GM20431 (cell line): ENCODE measurements around the gene RBKS.

Experiments used
- in situ Hi-C: fragments of 300-500 bp; cut with MseI, MboI; formaldehyde crosslinking; loops from one replicate; pipeline ENCODE4 v1.15.0; 2020; ENCODE audit warnings: low sequenced_read_pairs; ENCODE audit not compliant: unreplicated experiment

Gene RBKS

DNA sequence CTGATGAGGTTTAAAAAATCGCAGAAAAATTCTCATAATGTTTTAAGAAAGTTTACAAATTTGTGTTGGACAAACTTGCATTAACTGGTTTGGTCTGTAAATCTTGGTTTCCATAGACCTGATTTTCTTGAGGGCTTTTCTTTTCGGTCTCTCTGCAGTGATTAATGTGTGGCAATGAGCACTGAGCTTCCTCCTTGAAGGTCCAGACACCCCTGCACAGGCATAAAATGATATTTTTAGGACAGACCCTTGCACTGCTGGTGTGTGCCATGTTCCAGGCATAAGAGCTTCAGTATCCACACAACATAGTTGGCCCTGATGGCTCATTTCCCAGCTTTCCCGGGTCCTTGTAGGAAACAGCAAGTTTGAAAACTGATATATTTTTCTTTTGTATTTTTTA, 85.0 kb downstream of the RBKS start:
- in situ Hi-C loops, result no loop called here

DNA sequence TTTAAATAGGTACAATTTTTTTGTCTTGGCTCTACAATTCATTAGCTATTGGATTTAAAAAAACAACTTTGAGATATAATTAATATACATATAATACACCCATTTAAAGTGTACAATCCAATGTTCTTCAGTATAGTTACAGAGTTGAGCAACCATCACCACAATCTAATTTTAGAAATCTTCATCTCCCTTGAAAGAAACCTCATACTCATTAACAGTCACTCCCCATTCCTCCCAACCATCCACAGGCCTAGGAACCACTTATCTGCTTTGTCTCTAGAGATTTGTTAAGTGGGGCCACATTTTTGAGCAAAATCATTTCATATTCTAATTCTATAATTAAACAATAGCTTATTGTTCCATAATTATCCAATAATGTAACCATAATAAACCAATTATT, 86.0 kb downstream of the RBKS start:
- in situ Hi-C loops, result no loop called here

- in situ Hi-C loops, result no loop called here
Measured at GRCh38 chr2:27803046-27803445, 87.1 kb downstream of the RBKS start.

DNA sequence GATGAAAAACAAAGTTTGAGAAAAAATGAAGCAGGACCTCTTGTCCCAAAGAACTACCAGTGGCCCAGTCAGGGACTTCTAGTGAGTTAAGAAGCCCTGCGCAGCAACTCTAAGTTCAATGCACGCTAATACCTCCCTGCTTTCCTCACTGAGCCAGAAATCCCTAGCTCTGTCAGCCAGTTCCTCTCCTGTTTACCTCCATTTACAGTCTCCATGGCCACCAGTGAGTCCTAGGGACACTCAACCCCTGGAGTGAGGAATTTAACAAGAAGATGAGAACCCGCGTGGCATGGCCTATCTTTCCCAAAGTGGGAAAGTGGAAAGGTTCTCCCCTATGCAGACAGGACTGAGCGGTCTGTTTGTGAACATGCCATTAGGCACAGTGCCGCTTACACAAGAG, 87.6 kb downstream of the RBKS start:
- in situ Hi-C loops, result no loop called here

DNA sequence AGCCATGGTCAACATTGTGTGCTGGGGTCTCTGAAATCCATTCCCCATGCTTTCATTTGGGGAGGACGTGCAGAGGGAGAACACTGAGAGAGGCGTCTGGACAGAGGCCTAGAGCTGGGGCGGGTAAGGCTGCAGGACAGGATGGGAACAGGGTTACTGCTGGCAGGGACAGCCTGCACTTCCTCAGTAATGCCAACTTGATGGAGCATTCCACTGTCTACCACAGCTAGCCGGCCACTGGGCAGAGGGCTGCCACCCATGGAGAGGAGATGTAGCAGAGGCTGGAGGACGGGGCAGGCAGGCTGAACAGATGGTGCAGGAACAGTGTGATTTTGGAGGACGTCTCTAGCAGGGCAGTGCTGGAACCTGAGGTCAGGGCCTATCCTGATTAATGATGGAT, 89.3 kb downstream of the RBKS start:
- in situ Hi-C loops, result no loop called here

- in situ Hi-C loops, result no loop called here
Measured at GRCh38 chr2:27799646-27800010, 90.6 kb downstream of the RBKS start.

DNA sequence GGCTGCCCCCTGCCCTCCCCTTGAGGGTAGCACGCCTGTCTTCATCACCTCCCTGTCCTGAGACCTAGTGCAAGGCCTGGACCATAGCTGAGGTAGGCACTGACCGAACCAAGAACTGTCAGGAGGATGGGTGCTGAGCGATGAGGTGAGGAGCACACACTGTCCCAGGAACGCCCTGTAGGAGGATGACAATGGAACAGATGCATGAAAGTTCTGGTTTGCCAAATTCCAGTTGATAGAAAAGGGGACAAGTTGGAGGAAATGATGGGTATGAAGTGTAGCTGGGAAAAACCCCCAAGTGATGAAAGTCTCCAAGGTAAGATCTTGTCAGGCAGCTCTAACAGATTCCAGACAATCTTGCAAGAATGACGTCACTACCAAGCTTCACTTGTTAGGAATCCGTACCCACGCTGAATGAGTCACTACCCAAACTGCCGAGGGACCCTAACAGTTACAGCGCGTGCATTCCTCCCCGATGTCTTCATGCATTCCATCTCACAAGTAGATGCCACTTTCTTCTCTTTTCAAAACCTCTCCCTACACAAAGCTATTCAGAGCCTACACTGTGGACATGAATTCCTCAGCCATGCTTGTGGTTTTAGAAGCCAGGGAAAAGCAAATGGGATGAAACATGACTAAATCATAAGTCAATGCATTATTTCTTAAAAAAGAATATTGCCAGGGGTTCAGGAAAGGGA, 91.1 kb downstream of the RBKS start:
- in situ Hi-C loops, result no loop called here

DNA sequence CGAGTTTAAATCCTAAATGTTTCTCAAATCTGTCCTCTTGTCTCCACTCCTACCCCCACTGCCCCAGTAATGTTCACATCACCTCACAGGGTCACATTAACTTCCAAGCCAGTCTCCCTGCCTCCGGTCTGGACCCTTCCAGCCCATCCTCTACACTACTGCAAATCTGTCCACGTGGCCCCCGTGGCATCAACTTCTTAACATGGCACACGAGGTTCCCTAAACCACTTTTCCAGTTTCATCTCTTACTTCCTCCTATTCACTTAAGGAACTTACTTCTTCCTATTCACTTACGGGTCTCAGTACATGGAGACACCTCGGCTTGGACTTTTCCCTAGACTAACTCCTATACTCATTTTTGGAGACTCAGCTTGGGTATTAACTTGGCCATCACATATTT, 91.7 kb downstream of the RBKS start:
- in situ Hi-C loops, result no loop called here

DNA sequence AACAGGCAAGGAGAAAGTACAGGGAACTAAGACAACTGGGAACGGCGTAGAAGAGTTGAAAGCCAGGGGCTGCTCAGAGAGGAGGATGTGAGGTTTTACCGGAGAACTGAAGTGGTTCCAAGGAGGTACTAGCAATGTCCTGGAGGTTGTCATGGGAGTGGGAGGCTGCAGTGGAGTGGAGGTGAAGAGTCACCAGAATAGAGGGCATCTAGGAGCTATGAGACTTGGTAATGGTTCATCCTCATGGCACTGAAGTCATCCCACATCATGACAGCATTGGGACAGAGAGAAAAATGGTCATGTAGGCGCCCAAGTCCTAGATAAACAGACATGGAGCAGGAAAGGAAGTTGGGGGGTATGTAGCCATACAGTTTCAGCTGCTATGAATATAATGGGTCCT, 92.3 kb downstream of the RBKS start:
- in situ Hi-C loops, result no loop called here

GRCh38 chr2:27796791-27797765, 93.1 kb downstream of the RBKS start:
- in situ Hi-C loops, result no loop called here

DNA sequence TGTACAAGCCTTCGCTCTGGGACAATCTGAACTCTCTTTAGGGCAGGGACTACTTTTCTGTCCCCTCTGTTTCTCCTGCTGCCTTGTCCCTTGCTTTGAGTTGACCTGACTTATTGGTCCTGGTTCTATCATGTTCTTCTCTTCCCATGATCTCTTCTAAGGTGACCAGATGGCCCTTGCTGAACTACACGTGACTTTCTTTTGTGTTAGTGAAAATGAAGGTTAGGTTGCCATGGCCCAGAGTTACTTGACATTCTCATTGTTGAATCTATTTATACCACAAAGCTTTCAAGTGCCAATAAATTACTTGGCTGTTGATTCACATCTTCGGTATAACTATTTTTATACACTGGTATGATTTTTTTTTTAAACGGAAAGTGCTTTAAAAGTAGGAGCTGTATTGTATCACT, 94.3 kb downstream of the RBKS start:
- in situ Hi-C loops, result no loop called here

GRCh38 chr2:27795093-27795834, 94.9 kb downstream of the RBKS start:
- in situ Hi-C loops, result no loop called here

DNA sequence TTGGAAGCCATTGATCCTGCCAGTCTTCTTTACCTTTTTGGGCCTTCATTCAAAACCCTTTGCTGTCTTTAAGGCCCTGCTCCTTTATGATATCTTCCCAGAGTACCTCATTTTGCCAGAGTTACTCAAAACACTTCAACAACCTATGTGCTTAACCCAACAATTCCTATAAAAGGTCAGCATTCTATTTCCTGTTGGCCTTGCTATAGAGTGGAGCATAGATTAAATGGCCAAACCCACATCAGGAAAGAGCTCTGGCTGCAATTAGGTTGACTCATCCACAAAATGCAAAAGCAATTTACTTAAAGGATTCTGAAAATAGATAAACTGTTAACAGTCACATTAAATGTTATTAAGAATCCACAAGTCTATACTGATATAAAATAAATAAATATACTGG, 97.4 kb downstream of the RBKS start:
- in situ Hi-C loops, result no loop called here

GRCh38 chr2:27790796-27791195, 99.4 kb downstream of the RBKS start:
- in situ Hi-C loops, result no loop called here

- in situ Hi-C loops, result no loop called here
Measured at GRCh38 chr2:27782701-27783100, 107.5 kb downstream of the RBKS start.

DNA sequence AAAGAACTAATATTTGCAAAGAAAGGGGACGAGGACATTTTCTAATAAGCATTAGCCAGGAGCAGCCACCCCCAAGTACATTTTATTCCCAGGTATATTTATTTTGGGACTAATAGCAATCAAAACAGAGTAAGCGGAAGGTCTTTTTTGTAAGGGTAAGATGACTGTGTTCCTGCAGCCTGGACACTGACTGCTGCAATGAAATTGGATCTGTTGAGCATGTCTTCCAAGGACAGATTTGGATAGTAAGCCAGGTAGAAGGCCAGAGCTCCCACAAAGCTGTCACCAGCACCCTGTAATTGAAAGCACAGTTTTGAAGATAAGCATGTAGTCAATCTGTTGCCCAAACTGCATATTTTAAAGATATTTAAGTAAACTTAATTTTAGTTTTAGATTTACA, 108.7 kb downstream of the RBKS start:
- in situ Hi-C loops, result no loop called here

- in situ Hi-C loops, result no loop called here
Measured at GRCh38 chr2:27779417-27780055, 110.7 kb downstream of the RBKS start.

DNA sequence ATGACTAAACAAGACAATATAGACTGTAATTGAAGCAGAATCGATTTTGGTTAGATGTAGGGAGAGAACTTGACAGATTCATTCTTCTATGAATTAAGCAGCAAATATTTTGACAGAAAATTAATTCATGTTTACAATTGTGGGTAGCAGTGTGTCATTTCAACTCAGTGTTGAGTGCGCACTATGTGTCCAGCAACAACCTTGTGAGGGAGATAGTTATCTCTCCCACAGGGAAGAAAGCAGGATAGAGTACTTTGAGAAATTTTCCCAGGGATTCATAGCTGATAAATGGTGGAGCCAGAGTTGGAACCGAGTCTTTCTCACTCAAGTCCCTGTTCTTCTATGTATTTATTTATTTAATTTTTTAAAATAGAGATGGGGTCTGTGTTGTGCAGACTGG, 113.5 kb downstream of the RBKS start:
- in situ Hi-C loops, result no loop called here

GRCh38 chr2:27776097-27776496, 114.1 kb downstream of the RBKS start:
- in situ Hi-C loops, result no loop called here

GRCh38 chr2:27773959-27774358, 116.2 kb downstream of the RBKS start:
- in situ Hi-C loops, result no loop called here
